Mesodermal cell (in vitro differentiated cells): ENCODE data around the gene TFF1.
"Not testable (repeated sequence)": the region's sequence is repeated elsewhere in the genome, so short reads cannot be mapped to it uniquely, and the experiment has no call there.

Experiments
- H3K27ac ChIP-seq: 2 replicates; pipeline ENCODE4 v1.7.0; 2013; ENCODE audit warnings: mild to moderate bottlenecking, low read depth, low read length, moderate library complexity; ENCODE audit not compliant: severe bottlenecking
- H3K36me3 ChIP-seq: 2 replicates; pipeline ENCODE4 v1.7.1; 2013; ENCODE audit warnings: mild to moderate bottlenecking, low read length, moderate library complexity; ENCODE audit not compliant: control insufficient read depth, insufficient read depth
- H3K4me1 ChIP-seq: one replicate; pipeline ENCODE4 v1.7.1; 2013; ENCODE audit warnings: mild to moderate bottlenecking, low read length; ENCODE audit not compliant: insufficient read depth, control insufficient read depth, poor library complexity, severe bottlenecking
- H3K4me3 ChIP-seq: 2 replicates; pipeline ENCODE4 v1.7.0; 2013; ENCODE audit warnings: low read length, control low read depth, mild to moderate bottlenecking; ENCODE audit not compliant: insufficient read depth, poor library complexity, severe bottlenecking; ENCODE audit errors: extremely low read depth
- H3K9me3 ChIP-seq: 2 replicates; pipeline ENCODE4 v1.7.1; 2013; ENCODE audit warnings: mild to moderate bottlenecking, low read length, moderate library complexity; ENCODE audit not compliant: control insufficient read depth
- WGBS, 2 experiments: methylation state at CpG; one replicate each; pipeline ENCODE4 v1.1.5; 2013; ENCODE audit warnings: missing lambda C conversion rate in 2 of 2; ENCODE audit not compliant: insufficient coverage in 2 of 2; 5-methylcytosine and 5-hydroxymethylcytosine counted together

TFF1 gene

DNA sequence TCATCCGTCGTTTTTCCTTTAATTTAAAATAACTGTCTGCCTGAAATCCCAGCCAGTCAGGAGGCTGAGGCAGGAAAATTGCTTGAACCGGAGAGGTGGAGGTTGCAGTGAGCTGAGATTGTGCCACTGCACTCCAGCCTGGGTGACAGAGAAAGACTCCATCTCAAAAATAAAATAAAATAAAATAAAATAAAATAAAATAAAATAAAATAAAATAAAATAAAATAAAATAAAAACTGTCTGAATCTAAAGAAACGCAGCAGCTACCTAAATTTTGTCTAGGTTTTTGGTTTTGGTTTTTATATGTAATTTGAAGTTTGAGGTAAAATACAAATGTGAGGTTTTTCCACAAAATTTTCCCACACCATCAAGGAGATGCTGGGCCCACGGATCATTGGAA lies 42.4 kb upstream of the TFF1 start:
- H3K36me3 ChIP-seq, H3K9me3 ChIP-seq, H3K27ac ChIP-seq, H3K4me3 ChIP-seq, H3K4me1 ChIP-seq: not testable (repeated sequence)
- 83% methylated on average over 3 of the region's 5 CpGs; no CpG with 5 or more reads in 1 of the 2 experiments for WGBS, 2 experiments

DNA sequence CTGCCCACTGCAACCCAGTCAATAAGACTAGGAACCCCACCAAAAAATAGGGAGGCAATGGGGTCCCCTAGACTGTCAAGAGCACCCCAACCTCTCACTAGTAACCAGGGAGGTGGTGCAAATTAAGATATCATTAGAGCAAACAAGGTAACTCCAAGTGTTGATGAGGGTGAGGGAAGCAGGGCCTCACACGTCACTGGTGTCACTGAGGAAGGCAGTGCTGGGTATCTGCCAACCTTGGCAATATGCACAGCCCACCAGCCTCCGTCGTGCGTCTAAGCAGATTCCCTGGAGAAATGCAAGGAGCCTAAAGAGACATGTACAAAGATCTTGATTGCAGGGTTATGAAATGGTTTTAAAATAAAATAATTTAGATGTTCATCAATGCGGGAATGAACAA lies 41.1 kb upstream of the TFF1 start:
- no peak overlapping the region for H3K4me3 ChIP-seq
- H3K27ac ChIP-seq: no peak overlapping the region
- 93 to 99% methylated on average over 4 of the region's 5 CpGs for WGBS, 2 experiments
- no peaks in the 10 kb centered on the region for H3K9me3 ChIP-seq
- H3K36me3 ChIP-seq: no peaks in the 10 kb centered on the region
- H3K4me1 ChIP-seq: no peaks in the 10 kb centered on the region

DNA sequence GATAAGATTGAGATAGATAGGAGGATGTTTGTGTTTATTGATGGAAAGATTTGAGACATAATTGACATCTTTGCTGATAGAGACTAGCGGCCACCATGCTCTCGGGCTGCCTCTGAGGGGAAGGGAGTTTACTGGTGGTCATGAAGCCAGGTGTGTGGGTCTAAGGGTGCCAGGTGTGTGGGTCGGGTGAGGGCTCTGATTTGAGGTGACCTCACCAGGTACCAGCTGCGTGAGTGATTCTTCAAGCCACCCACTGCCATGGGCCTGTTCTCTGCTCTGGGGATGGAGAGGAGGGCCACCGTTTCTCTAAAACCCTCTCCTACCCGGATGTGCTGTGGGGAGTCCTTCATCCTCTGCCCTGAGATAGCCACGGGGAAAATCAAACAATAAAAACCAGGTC lies 40.5 kb upstream of the TFF1 start:
- H3K4me3 ChIP-seq: no peak overlapping the region
- no peaks in the 10 kb centered on the region for H3K9me3 ChIP-seq
- H3K36me3 ChIP-seq: no peaks in the 10 kb centered on the region
- whole genome bisulfite sequencing, 2 experiments: 82 to 87% methylated on average over 4 of the region's 7 CpGs
- H3K27ac ChIP-seq: no peak overlapping the region
- no peaks in the 10 kb centered on the region for H3K4me1 ChIP-seq

DNA sequence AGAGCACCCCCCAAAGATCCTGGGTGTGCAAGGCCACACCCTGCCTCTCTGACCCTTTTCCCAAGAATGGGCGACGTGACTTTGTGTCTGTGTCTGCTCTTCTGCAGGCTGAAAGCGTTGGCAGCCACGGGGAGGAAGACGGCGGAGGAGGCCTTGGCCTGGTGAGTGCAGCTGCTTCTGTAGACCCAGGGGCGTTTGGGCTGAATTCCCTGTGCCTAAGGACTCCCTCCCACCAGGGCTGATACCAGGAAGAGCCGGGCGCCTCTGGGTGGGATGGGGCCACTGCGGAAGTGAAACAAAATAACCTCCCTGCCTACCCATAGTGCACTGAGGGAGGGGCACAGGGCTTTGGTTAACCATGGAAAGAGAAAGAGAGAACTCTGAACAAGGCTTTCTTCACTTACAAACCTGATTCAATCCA lies 39.9 kb upstream of the TFF1 start:
- Histone ChIP-seq H3K27ac (no peak overlapping the region), H3K4me1 (no peaks in the 10 kb centered on the region), H3K36me3 (no peaks in the 10 kb centered on the region), H3K9me3 (no peaks in the 10 kb centered on the region), H3K4me3 (no peak overlapping the region)
- WGBS, 2 experiments: 93 to 100% methylated on average over 3 to 7 of the region's 10 CpGs

DNA sequence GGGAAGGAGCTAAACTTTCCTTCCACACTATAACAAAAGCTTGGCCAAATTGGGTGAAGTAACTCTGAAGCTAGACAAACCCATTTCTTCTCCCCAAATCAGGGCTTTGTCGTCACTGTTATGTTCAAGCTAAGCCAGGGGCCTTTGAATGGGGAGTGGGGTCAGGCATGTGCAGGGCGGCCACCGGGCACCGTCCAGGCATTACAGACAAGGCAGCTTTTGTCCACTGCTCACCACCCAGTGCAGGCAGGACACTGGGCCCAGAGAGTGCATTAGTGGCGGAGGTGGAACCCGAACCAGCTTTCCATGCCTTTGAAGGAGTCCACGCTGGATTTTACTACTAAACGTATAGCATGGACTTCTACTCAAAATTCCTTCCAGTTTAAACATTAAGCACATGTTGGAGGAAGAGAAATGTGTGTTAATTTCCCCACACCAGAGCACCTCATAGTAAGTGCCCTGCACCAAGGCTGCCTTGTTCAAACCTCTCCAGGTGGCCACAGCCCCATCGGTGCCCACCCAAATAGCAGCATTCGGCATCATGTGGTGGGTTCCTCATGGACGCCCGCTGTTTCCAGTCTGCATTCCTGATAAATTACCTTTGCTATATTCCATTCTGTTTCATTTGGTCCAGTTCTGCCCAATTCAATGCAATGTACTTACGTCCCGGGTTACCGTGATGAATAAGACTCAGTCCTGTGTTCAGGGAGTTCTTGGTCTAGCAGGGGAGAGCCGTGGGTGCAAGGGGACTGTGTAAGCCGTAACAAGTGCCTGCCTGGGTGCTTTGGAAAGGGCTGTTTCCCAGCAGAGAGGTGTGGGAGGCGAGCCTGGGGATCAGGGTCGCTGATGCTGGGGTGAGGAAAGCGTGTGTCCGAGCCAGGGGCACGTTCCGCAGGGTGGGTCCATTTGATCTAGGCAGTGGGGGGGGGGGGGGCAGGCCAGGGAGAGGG lies 39.0 kb upstream of the TFF1 start:
- Histone ChIP-seq H3K4me1 (no peaks in the 10 kb centered on the region), H3K27ac (no peak overlapping the region), H3K36me3 (no peaks in the 10 kb centered on the region), H3K9me3 (no peaks in the 10 kb centered on the region), H3K4me3 (no peak overlapping the region)
- 93 to 95% methylated on average over 18 to 20 of the region's 23 CpGs for WGBS, 2 experiments

DNA sequence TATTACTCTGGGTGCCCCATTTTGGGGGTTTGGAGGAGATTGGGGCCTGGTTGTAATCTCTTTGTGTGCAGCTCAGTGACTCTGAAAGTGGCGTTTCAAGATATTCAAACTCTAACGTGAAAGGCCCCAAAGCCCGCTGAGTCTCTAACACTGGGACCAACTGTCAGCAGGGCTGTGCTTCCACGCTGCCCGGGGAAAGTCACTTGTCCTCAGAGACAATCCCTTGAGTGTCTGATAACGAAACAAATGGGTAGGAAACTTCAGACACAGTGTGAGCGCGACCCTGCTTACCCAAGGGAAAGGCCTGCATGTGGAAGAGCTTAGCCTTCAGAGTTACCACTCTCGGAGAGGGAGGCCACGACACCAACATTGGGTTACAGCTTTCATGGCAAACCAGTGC lies 38.2 kb upstream of the TFF1 start:
- Histone ChIP-seq H3K4me1 (no peaks in the 10 kb centered on the region), H3K9me3 (no peaks in the 10 kb centered on the region), H3K27ac (no peak overlapping the region), H3K36me3 (no peaks in the 10 kb centered on the region), H3K4me3 (no peak overlapping the region)
- 85 to 90% methylated on average over 10 of the region's 10 CpGs for WGBS, 2 experiments

DNA sequence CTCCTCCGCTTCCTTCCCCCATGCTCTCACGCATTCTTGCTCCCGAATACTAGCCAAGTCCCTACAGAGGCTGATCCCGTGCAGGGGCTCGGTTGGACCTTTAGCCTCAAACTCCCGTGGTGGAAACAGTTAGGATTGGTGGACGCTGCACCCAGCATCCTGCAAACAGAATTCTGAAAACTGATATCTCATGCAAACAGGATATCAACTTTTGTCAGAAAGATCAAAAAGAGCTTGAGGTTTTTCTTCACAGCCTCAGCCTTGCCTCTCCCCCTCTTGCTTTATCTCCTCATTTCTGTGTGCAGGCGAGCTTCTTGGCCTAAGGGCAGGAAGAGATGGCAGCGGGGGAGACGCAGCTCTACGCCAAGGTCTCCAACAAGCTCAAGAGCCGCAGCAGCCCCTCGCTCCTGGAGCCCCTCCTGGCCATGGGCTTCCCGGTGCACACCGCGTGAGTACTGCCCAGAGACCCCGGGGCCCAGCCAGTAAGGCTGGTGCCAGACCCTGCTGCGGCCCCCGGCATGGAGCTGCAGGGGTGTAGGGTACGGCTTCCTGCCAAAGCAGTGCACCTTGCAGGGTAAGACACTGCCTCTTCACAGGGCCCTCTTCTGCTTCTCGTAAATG lies 37.4 kb upstream of the TFF1 start, which contains the start of gene UBASH3A:
Gene UBASH3A (plus strand): TSS at position 292 of the 621 bp plus-strand sequence. CDS start 44 bp downstream, at position 336.
- Histone ChIP-seq H3K4me3 (no peak within 1 kb of the TSS), H3K9me3 (no peaks in the 10 kb centered on the region), H3K27ac (no peak within 1 kb of the TSS), H3K4me1 (no peaks in the 10 kb centered on the region), H3K36me3 (no peaks in the 10 kb centered on the region)
- WGBS, 2 experiments: 84 to 91% methylated on average over 20 of the region's 21 CpGs

DNA sequence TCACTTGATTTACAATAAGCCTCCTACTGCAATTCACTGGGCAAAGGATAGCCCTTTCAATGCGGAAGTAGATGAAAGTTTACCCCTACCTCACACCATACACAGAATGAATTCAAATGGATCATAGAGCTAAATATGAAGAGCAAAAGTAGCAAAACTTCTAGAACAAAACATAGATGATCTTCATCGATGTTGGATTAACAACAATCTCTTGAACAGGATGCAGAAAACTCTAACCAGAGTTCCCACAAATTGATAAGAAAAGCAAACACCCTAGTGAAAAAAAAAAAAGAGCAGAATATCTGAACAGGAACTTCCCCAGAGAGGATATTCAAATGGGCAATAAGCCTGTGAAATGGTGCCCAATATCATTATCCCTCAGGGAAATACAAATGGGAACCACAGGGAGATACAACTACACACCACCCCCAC lies 35.5 kb upstream of the TFF1 start:
- H3K36me3 ChIP-seq: no peaks in the 10 kb centered on the region
- no CpG with 5 or more reads among the region's 2 CpGs for WGBS, 2 experiments
- no peak overlapping the region for H3K4me3 ChIP-seq
- H3K27ac ChIP-seq: no peak overlapping the region
- no peaks in the 10 kb centered on the region for H3K4me1 ChIP-seq
- no peaks in the 10 kb centered on the region for H3K9me3 ChIP-seq

DNA sequence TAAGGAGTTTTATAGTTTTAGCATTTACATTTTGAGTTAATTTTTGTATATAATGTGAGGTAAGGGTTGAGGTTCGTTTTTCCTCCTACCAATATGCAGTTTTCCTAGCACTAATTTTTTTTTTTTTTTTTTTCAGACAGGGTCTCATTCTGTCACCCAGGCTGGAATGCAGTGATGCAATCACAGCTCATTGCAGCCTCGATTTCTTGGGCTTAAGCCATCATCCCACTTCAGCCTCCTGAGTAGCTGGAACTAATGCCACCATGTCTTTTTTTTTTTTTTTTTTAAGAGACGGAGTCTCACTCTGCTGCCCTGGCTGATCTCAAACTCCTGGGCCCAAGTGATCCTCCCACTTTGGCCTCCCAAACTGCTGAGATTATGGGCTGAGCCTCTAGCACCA lies 34.8 kb upstream of the TFF1 start:
- Histone ChIP-seq H3K36me3 (no peaks in the 10 kb centered on the region), H3K9me3 (no peaks in the 10 kb centered on the region), H3K27ac (no peak overlapping the region), H3K4me3 (no peak overlapping the region), H3K4me1 (no peaks in the 10 kb centered on the region)
- 63 to 67% methylated on average over 1 of the region's 3 CpGs for WGBS, 2 experiments

DNA sequence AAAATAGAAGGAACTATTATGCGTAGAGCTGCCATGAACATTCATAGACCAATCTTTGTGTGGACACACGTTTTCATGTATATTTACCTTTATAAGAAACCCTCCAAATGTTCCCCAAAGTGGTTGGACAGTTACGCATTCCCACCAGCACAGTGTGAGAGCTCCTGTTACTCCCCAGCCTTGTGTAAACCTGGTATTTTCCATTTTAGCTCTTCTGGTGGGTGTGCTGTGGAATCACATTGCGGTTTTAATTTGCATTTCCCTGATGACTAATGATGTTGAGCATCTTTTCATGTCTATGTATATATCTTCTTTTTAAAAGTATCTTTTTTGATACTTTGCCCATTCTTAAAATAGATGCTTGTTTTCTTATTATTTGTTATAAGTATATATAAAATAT lies 34.2 kb upstream of the TFF1 start:
- Histone ChIP-seq H3K9me3 (no peaks in the 10 kb centered on the region), H3K27ac (no peak overlapping the region), H3K4me1 (no peaks in the 10 kb centered on the region), H3K36me3 (no peaks in the 10 kb centered on the region), H3K4me3 (no peak overlapping the region)
- 85 to 92% methylated on average over 2 to 3 of the region's 4 CpGs for WGBS, 2 experiments
